HepG2 (cell line): ENCODE data around the gene BMP6.

Experiments
- ARHGAP35 ChIP-seq: sonication (generic); formaldehyde crosslinking; IDR thresholded peaks from 2 replicates; pipeline ENCODE4 v1.9.0; 2022; ENCODE audit warnings: mild to moderate bottlenecking, inconsistent platforms, moderate library complexity, missing genetic modification reagents, borderline replicate concordance
- EZH2 ChIP-seq: conservative IDR thresholded peaks from 2 replicates; pipeline ENCODE4 v1.6.1; 2012; ENCODE audit warnings: mild to moderate bottlenecking, low read depth, low read length, moderate library complexity
- HMG20B ChIP-seq: conservative IDR thresholded peaks from 2 replicates; pipeline ENCODE4 v1.6.1; 2016; ENCODE audit warnings: missing genetic modification reagents, missing compliant biosample characterization
- NR1H2 ChIP-seq: sonication (generic); formaldehyde crosslinking; IDR thresholded peaks from 2 replicates; pipeline ENCODE4 v1.8.1; 2022; ENCODE audit warnings: low read depth, missing genetic modification reagents, borderline replicate concordance
- POLR2A ChIP-seq, 2 experiments: IDR thresholded peaks; 2 replicates each; pipeline ENCODE4 v1.6.1; 2011; ENCODE audit warnings: low read depth in 2 of 2, low read length in 2 of 2, mild to moderate bottlenecking in 1 of 2, moderate library complexity in 1 of 2; ENCODE audit not compliant: insufficient read depth in 1 of 2
- POLR2AphosphoS5 ChIP-seq: IDR thresholded peaks from 2 replicates; pipeline ENCODE4 v1.6.1; 2012; ENCODE audit warnings: low read depth, low read length
- SETDB1 ChIP-seq: sonication (generic); formaldehyde crosslinking; IDR thresholded peaks from 2 replicates; pipeline ENCODE4 v1.5.1; 2020; ENCODE audit warnings: missing genetic modification reagents, mild to moderate bottlenecking, borderline replicate concordance
- SP2 ChIP-seq: sonication (generic); formaldehyde crosslinking; IDR thresholded peaks from 2 replicates; pipeline ENCODE4 v1.5.1; 2020; ENCODE audit warnings: mild to moderate bottlenecking, missing genetic modification reagents
- ZBTB7A ChIP-seq: sonication (generic); formaldehyde crosslinking; IDR thresholded peaks from 2 replicates; pipeline ENCODE4 v1.8.0; 2022; ENCODE audit warnings: mild to moderate bottlenecking, missing genetic modification reagents
- ZFP1 ChIP-seq: IDR thresholded peaks from 2 replicates; pipeline ENCODE4 v1.6.1; 2016
- ZNF615 ChIP-seq: sonication (generic); formaldehyde crosslinking; IDR thresholded peaks from 2 replicates; pipeline ENCODE4 v1.5.0; 2020; ENCODE audit warnings: mild to moderate bottlenecking, missing genetic modification reagents, borderline replicate concordance
- ZNF777 ChIP-seq: sonication (generic); formaldehyde crosslinking; IDR thresholded peaks from 2 replicates; pipeline ENCODE4 v1.4.0; 2020; ENCODE audit warnings: missing genetic modification reagents
- TF ChIP-seq, protein P1 (sequence below): sonication (generic); formaldehyde crosslinking; IDR thresholded peaks from 2 replicates; pipeline ENCODE4 v1.5.0; 2020; ENCODE audit warnings: missing genetic modification reagents

DNA sequence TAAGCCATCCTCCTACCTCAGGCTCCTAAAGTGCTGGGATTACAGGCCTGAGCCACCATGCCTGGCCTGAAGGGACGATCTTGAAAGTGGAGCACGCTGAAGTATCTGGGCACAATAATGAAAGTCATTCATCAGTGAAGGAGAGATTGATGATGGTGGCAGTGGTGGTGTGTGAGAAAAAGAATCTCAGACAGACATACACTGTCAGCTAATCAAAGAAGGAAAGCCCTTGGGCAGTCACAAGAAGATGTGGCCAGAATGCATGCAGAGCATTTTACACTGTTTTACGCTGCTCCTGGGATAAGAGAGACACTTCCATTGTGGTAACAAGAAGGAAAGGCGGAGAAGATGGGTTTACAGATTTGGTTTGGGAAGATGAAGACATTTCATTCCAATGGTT is 20.4 kb upstream of the BMP6 start:
- TF ChIP-seq POLR2A (IDR thresholded peaks at IDR 0.05; ENCODE audit: insufficient read depth in 1 of 2, low read depth in 2 of 2, low read length in 2 of 2): no peak
- no peak for TF ChIP-seq POLR2AphosphoS5
- no peak for TF ChIP-seq ZFP1 (CRISPR knock-in tag)
- TF ChIP-seq ZBTB7A (CRISPR knock-in tag): no peak
- no peak for TF ChIP-seq ZNF615
- TF ChIP-seq, protein P1, sequence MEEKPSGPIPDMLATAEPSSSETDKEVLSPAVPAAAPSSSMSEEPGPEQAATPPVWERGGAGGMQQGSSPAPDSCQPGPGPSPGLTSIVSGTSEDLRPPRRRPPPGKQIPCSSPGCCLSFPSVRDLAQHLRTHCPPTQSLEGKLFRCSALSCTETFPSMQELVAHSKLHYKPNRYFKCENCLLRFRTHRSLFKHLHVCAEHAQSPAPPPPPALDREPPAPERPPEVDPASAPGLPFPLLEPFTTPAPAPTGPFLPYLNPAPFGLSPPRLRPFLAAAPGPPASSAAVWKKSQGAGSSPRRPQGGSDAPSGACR (CRISPR knock-in tag): no peak
- no peak for TF ChIP-seq ZNF777 (CRISPR knock-in tag)
- no peak for TF ChIP-seq SP2 (CRISPR knock-in tag)
- TF ChIP-seq ARHGAP35: no peak
- no peak for TF ChIP-seq NR1H2
- no peak for TF ChIP-seq HMG20B
- no peak for TF ChIP-seq SETDB1 (CRISPR knock-in tag)
- no peak for TF ChIP-seq EZH2
